Loucy (cell line): ENCODE results near the gene CLSTN2.
A peak's percentile ranks its signal among the peaks of the same experiment; 100 is the strongest.

Experiments used
- H2AFZ ChIP-seq: fragments of 200-600 bp; sonication (generic); 2 replicates; pipeline ENCODE4 v1.6.0; 2016; ENCODE audit warnings: antibody characterized with exemption, mild to moderate bottlenecking, low read length, moderate library complexity
- H3F3A ChIP-seq: fragments of 200-600 bp; 2 replicates; pipeline ENCODE4 v1.6.0; 2016; ENCODE audit warnings: antibody characterized with exemption, low read depth, mild to moderate bottlenecking
- H3K27me3 ChIP-seq: fragments of 200-600 bp; sonication (generic); 2 replicates; pipeline ENCODE4 v1.6.1; 2014; ENCODE audit warnings: low read length, mild to moderate bottlenecking; ENCODE audit not compliant: insufficient read depth, poor library complexity, severe bottlenecking
- H3K36me3 ChIP-seq: fragments of 200-600 bp; sonication (generic); 2 replicates; pipeline ENCODE4 v1.6.1; 2016; ENCODE audit warnings: low read length; ENCODE audit not compliant: insufficient read depth
- H3K4me1 ChIP-seq: fragments of 200-600 bp; sonication (generic); 2 replicates; pipeline ENCODE4 v1.5.1; 2014; ENCODE audit warnings: low read length, mild to moderate bottlenecking; ENCODE audit not compliant: insufficient read depth, poor library complexity, severe bottlenecking
- H3K4me2 ChIP-seq: fragments of 200-600 bp; sonication (generic); 2 replicates; pipeline ENCODE4 v1.6.0; 2014; ENCODE audit warnings: antibody characterized with exemption, low read length, low read depth, mild to moderate bottlenecking; ENCODE audit not compliant: poor library complexity, severe bottlenecking
- H3K4me3 ChIP-seq: fragments of 200-600 bp; sonication (generic); 2 replicates; pipeline ENCODE4 v1.5.1; 2014; ENCODE audit warnings: low read length, mild to moderate bottlenecking, mixed read lengths; ENCODE audit not compliant: poor library complexity, severe bottlenecking
- H3K79me2 ChIP-seq: fragments of 200-600 bp; sonication (generic); 2 replicates; pipeline ENCODE4 v1.6.1; 2014; ENCODE audit warnings: low read length; ENCODE audit not compliant: insufficient read depth
- H3K9ac ChIP-seq: fragments of 200-600 bp; sonication (generic); 2 replicates; pipeline ENCODE4 v1.6.0; 2014; ENCODE audit warnings: mild to moderate bottlenecking, low read depth, low read length, moderate library complexity; ENCODE audit not compliant: poor library complexity, severe bottlenecking
- H3K9me2 ChIP-seq: fragments of 200-600 bp; sonication (generic); replicated peaks from 2 replicates; pipeline ENCODE4 v1.6.1; 2016; ENCODE audit warnings: low read depth, low read length, mixed read lengths
- H3K9me3 ChIP-seq: fragments of 200-600 bp; sonication (generic); 2 replicates; pipeline ENCODE4 v1.6.1; 2014; ENCODE audit warnings: mild to moderate bottlenecking, antibody characterized with exemption, low read length, low read depth; ENCODE audit not compliant: insufficient read depth
- H4K20me1 ChIP-seq: fragments of 200-600 bp; sonication (generic); 2 replicates; pipeline ENCODE4 v1.6.0; 2014; ENCODE audit warnings: antibody characterized with exemption, low read length, mild to moderate bottlenecking; ENCODE audit not compliant: insufficient read depth, poor library complexity, severe bottlenecking
- CTCF ChIP-seq: fragments of 200-600 bp; sonication (generic); conservative IDR thresholded peaks from 2 replicates; pipeline ENCODE4 v1.5.1; 2014; ENCODE audit warnings: mild to moderate bottlenecking, antibody characterized with exemption, low read length
- EZH2phosphoT487 ChIP-seq: fragments of 200-600 bp; IDR thresholded peaks from 2 replicates; pipeline ENCODE4 v1.6.1; 2018; ENCODE audit warnings: antibody characterized with exemption, mild to moderate bottlenecking, moderate library complexity, borderline replicate concordance

Gene CLSTN2

GRCh38 chr3:140216249-140216648, 281.3 kb downstream of the CLSTN2 start:
- no peaks in the 10 kb centered on the region for H3K4me1 ChIP-seq
- no peaks in the 10 kb centered on the region for H3K27me3 ChIP-seq
- H3K36me3 ChIP-seq = no peaks in the 10 kb centered on the region
- H3K9me2 ChIP-seq = no peaks in the 10 kb centered on the region
- H3K79me2 ChIP-seq = no peaks in the 10 kb centered on the region
- H2AFZ ChIP-seq = no peak overlapping the region
- H4K20me1 ChIP-seq = no peaks in the 10 kb centered on the region
- H3F3A ChIP-seq = no peaks in the 10 kb centered on the region
- H3K9ac ChIP-seq = no peak overlapping the region
- H3K4me3 ChIP-seq = no peak overlapping the region
- H3K9me3 ChIP-seq = no peaks in the 10 kb centered on the region
- no peak overlapping the region for H3K4me2 ChIP-seq
- TF ChIP-seq EZH2phosphoT487 = no peak
- TF ChIP-seq CTCF = peak; percentile 61

GRCh38 chr3:140219291-140219690, 284.3 kb downstream of the CLSTN2 start:
- Histone ChIP-seq H3K9me3 (no peaks in the 10 kb centered on the region), H3K9me2 (no peaks in the 10 kb centered on the region), H3F3A (no peaks in the 10 kb centered on the region), H3K4me3 (no peak overlapping the region), H3K9ac (no peak overlapping the region), H4K20me1 (no peaks in the 10 kb centered on the region), H3K4me2 (no peak overlapping the region), H3K4me1 (no peaks in the 10 kb centered on the region), H3K27me3 (no peaks in the 10 kb centered on the region), H2AFZ (no peak overlapping the region), H3K79me2 (no peaks in the 10 kb centered on the region), H3K36me3 (no peaks in the 10 kb centered on the region)
- TF ChIP-seq EZH2phosphoT487 = no peak
- no peak for TF ChIP-seq CTCF

GRCh38 chr3:140219923-140220452, 285.0 kb downstream of the CLSTN2 start:
- no peak overlapping the region for H2AFZ ChIP-seq
- H3K9me3 ChIP-seq = no peaks in the 10 kb centered on the region
- no peak overlapping the region for H3K4me3 ChIP-seq
- peak; percentile 38; the same call in 1 of the 2 replicates for TF ChIP-seq CTCF
- TF ChIP-seq EZH2phosphoT487 = no peak
- no peaks in the 10 kb centered on the region for H3K4me1 ChIP-seq
- no peaks in the 10 kb centered on the region for H4K20me1 ChIP-seq
- no peak overlapping the region for H3K4me2 ChIP-seq
- no peaks in the 10 kb centered on the region for H3K9me2 ChIP-seq
- no peak overlapping the region for H3K9ac ChIP-seq
- H3K79me2 ChIP-seq = no peaks in the 10 kb centered on the region
- no peaks in the 10 kb centered on the region for H3K36me3 ChIP-seq
- H3F3A ChIP-seq = no peaks in the 10 kb centered on the region
- H3K27me3 ChIP-seq = no peaks in the 10 kb centered on the region
